Fibroblast of villous mesenchyme (primary cell): ENCODE results near the gene BMPR1A. TPM values are rescaled to one million over a fixed set of nuclear protein-coding genes. Genes with fewer than 3 reads are reported as not detected.
"Not testable (repeated sequence)": the region's sequence is repeated elsewhere in the genome, so short reads cannot be mapped to it uniquely, and the experiment has no call there.

Experiments used
- DNase-seq: peaks from one replicate; pipeline ENCODE4 v3.0.0-alpha.2; 2010; ENCODE audit warnings: low read depth
- H3K4me3 ChIP-seq: 2 replicates; pipeline ENCODE4 v1.5.1; 2011; ENCODE audit warnings: low read depth, mild to moderate bottlenecking, low read length
- total RNA-seq: library from RNA; depleted of rRNA; stranded (reverse); fragments of >200 nt; gene quantifications from 2 replicates; pipeline ENCODE4 v1.2.3, GENCODE V29; 2012
- TF ChIP-seq, protein P1 (sequence below): IDR thresholded peaks from 2 replicates; pipeline ENCODE4 v1.5.1; 2012; ENCODE audit warnings: low read depth, mild to moderate bottlenecking, low read length; ENCODE audit not compliant: insufficient read depth

Gene BMPR1A
- total RNA-seq, 1 donor: 70.8 TPM

DNA sequence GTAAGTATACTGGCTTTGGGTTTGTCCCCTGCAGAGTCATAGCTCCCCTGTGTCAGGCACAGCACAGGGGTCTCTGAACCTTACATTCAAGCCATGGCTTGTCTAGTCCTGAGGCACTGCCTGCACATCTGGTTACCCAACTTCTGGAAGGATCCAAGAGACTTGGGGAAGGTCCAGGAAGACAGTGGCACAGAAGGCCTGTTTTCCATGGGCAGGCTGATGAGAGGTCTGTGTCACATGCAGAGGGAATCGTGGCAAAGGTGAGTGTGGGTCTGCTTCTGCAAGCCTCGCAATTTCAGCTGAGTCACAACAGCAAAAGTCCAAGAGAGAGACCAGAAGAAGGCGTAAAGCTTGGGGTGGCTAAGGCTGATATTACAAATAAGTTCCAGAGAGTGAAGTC lies 28.4 kb upstream of the BMPR1A start:
- TF ChIP-seq, protein P1, sequence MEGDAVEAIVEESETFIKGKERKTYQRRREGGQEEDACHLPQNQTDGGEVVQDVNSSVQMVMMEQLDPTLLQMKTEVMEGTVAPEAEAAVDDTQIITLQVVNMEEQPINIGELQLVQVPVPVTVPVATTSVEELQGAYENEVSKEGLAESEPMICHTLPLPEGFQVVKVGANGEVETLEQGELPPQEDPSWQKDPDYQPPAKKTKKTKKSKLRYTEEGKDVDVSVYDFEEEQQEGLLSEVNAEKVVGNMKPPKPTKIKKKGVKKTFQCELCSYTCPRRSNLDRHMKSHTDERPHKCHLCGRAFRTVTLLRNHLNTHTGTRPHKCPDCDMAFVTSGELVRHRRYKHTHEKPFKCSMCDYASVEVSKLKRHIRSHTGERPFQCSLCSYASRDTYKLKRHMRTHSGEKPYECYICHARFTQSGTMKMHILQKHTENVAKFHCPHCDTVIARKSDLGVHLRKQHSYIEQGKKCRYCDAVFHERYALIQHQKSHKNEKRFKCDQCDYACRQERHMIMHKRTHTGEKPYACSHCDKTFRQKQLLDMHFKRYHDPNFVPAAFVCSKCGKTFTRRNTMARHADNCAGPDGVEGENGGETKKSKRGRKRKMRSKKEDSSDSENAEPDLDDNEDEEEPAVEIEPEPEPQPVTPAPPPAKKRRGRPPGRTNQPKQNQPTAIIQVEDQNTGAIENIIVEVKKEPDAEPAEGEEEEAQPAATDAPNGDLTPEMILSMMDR: no peak

DNA sequence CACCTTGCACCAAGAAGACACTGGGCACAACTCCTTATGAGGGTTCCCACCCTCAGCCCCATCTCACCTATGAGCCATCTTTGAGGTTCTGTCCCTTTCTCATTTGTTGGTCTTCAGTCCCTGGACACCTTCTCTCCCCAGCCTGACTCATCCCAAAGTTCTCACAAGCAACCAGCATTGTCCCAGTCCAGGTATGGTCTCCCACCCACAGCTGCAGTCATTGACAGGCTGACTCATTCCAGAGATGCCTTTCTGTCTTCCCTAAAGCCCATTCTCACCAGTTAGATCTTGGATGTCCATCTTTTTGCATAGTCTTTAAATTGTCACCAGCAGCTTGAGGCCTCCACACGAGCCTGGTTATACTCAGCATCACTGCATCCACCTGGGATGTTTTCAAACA lies 26.7 kb upstream of the BMPR1A start:
- no peak for DNase-seq
- TF ChIP-seq, protein P1: no peak
- H3K4me3 ChIP-seq: no peak overlapping the region

More for the DNA sequence above, 28.4 kb upstream of the BMPR1A start:
- H3K4me3 ChIP-seq: no peak overlapping the region
- no peak for DNase-seq

DNA sequence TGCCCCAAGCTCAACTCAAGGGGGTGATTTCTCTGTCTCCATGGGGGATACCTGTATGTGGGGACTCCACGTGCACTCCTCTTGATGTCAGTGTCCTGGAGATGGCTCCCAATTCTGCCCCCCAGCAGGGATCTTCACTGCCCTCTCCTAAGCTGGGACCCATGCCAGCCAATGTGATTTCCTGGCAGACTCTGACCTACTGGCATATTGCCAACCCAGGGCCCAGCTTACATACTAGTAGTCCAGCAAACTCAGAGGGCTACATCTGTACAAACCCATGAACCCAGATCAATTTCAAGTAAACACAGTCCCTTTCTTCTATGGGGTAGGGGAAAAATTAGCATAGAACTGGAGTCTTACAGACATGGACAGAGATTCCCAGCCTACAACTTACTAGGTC lies 26.2 kb upstream of the BMPR1A start:
- TF ChIP-seq, protein P1: no peak
- no peak overlapping the region for H3K4me3 ChIP-seq
- DNase-seq: no peak

DNA sequence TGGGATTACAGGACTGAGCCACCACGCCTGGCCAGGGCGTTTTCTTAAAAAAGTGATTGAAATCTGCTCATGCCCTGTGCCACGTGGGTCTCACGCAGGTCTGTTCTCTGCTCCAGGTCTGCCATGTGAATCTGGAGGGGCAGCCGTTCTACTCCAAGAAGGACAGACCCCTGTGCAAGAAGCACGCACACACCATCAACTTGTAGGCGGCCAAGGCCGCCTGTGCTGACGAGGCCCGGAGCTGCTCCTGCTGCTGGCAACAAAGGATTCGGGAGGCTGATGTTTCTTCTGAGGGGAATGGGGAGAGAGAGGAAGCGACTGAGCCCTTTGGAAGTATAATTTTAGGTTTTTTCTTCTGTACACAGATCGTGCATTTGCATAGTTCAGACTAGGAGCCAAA lies 23.6 kb upstream of the BMPR1A start:
- TF ChIP-seq, protein P1: no peak
- H3K4me3 ChIP-seq: no peak overlapping the region
- no peak for DNase-seq

DNA sequence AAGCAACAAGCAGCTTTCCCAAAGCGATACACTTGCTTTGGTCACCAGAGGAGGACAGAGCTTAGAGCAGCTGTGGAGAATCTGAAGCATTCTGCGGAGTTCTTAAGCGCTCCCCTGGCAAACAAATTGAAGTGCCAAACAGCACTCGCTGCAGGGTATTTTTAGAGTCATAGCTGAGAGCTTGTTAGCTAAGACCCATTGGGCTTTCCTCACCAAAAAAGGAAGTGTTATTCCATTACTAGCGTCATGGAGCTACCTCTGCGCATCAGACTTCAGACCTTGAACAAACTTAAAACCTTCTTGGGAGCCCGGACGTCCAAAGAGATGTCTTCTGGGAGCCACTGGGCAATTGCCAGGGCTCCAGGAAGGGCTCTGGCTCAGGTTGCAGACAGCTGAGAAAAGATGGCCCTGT lies 23.2 kb upstream of the BMPR1A start:
- no peak for DNase-seq
- no peak overlapping the region for H3K4me3 ChIP-seq
- TF ChIP-seq, protein P1: no peak

DNA sequence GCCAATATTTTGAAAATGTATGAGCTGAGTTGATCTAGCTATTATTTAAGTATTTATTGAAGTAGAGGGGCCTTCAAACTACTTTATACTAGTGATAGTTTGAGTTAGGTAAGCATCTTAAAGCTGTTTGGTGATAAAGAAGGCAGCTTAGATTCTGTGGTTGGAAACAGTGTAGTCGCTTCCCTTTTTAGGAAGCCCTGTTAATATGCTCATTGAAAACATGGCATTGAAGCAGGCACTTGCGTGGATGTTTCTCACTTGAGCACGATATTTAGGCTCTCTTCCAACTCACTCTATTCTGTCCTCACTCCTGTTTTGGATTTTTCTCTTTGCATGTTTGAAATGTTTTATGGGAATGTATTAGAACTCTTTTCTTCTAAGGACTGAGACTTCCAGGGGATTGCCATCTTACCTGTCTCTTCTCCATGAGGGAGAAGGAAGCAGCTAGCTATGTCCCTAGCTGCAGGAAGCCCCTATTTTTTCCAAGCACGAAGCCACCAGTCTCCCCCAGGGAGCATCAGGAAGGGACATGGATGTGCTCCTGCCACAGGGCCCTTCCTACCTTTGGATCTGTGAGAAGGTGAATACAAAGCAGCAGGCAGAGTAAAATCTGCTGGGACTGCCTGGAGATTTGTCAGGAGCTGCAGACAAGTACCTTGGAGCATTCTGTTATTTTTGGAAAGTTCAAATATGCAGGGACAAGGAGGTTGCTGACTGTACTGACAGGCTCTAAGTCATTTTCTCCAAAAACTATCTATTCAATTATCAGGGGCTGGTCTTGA lies 22.0 kb upstream of the BMPR1A start:
- H3K4me3 ChIP-seq: no peak overlapping the region
- no peak for DNase-seq
- TF ChIP-seq, protein P1: no peak

DNA sequence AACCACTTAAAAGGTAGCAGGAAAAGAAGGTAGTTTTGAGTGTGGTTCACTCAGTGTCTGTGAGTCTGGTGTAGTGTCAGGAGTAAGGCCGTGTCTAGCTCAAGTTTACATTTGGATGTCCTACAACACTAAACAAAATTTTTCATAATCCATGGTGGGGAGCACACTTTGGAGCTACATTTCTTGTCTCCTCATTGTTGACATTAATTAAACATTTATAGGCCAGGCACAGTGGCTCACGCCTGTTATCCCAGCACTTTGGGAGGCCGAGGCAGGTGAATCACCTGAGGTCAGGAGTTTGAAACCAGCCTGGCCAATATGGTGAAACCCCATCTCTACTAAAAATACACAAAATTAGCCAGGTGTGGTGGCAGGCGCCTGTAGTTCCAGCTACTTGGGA lies 21.1 kb upstream of the BMPR1A start:
- not testable (repeated sequence) for H3K4me3 ChIP-seq, DNase-seq
